GM19372 (cell line): ENCODE results near the gene TMEM31.
A peak's percentile ranks its signal among the peaks of the same experiment; 100 is the strongest.

ENCODE experiments used
- ATAC-seq: cut with Tn5 transposase; IDR thresholded peaks from one replicate; pipeline ENCODE4 v1.9.1; 2021; ENCODE audit warnings: mild to moderate bottlenecking, low read depth, moderate library complexity; ENCODE audit not compliant: unreplicated experiment

Gene TMEM31, protein sequence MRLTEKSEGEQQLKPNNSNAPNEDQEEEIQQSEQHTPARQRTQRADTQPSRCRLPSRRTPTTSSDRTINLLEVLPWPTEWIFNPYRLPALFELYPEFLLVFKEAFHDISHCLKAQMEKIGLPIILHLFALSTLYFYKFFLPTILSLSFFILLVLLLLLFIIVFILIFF

DNA sequence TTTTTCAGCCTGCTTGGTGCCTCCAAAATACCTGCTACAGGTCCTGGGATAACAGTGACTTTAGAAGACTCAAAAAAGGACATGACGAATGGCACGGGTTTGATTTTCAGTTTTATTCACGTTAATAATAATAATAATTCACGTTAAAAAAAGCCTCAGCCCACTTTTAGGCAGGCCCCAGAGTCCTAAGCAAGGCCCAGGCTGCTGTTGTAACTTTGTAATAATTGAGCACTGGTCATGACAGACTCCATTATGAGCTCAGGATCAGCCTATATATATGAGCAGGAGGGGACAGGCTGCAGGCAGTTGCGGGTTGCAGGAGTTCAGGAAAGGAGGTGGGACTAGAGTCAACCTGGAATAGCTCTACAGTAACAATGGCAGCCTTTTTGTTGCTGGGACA is at the start of gene TMEM31:
TSS of gene TMEM31 (plus strand) at position 301 of the 400 bp plus-strand sequence. CDS start 1,350 bp downstream, outside the sequence.
- ATAC-seq = no peak

DNA sequence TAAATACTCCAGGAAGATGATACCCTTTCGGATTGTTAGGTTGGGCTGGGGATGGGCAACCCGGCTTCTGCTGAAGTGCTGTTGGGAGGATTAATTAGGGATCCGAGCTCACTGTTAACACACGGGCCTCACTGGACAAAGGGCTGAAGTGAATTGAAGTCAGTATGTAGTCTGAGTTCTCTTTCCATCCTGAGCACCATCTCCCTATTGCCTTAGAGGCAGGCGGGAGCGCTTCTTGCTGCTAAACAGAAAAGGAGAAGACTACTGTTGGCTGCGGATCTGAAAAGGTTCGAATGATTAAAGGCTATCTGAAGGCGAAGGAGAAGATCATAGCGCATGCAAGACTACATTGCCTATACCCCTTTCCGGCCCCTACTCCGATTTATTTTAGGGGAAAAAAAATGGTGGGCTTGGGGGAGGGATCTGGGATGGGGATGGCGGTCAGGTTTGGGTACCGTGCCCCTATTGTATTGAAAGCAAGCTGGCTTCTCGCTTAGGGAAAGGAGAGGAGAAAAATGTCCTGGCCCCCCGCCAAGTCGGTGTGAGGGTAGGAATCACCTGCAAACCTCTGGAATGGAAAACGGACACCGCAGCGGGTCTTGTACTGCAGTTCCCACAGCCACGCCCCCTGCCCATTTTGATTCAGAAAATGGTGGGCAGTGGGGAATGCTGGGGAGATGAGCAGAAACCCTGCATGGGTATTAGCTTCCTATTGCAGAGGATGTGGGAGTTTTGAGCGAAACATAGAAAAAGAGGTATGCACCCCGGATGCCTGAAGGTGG is 46.5 kb upstream of the TMEM31 start:
- ATAC-seq = no peak

DNA sequence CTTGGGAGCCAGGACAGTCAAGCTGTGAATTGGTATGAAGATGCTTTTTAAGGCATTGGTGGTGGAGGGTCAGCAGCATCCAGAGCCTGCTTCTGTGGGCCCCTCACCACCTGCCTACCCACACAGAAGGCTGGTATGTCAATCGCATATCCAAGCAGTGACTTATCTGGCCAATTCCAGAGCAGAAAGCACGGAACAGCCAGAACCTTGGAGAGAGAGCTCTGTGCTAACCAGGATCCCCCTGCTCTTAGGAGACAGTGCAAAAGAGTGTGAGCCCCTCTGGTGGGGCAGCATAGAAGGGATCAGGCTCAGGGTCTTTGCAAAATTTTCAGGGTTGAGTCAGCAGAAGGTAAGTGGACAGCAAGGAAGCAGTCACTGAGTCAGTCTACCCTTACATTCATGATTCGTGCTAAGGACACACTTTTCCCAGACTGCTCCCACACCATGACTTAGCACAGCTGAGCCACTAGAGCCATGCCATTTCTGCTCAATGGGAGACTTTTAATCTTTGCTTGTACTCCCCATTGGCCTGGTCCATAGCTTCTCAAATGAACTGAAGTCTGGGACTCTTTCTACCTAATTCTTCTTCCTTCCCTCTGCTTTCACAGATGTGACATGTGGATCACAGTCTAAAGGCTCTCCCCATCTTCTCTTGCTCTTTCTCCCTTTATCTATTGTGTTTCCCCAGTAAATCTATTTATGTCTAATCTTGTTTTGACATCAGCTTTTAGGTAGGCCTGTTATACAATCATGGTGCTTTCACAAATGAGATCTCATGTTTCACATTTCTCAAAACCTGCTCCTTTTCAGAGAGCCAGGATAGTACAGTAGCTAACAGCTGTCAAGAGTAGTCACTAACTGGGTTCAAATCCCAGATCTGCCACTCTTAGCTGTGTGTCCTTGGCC is 44.3 kb upstream of the TMEM31 start:
- ATAC-seq = no peak

DNA sequence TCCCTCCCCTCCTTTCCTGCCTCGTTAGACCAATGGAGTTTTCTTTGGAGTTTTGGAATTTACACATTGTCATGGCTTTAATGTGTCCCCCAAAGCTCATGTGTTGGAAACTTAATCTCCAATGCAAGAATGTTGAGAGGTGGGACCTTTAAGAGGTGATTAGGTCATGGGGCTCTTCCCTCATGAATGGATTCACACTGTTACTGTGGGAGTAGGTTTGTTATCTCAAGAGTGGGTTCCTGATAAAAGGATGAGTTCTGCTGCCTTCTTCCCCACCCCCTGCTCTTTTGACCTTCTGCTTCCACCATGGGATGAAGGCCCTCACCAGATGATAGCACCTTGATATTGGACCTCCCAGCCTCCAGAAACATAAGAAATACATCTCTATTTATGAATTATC is 41.0 kb upstream of the TMEM31 start:
- ATAC-seq = no peak

DNA sequence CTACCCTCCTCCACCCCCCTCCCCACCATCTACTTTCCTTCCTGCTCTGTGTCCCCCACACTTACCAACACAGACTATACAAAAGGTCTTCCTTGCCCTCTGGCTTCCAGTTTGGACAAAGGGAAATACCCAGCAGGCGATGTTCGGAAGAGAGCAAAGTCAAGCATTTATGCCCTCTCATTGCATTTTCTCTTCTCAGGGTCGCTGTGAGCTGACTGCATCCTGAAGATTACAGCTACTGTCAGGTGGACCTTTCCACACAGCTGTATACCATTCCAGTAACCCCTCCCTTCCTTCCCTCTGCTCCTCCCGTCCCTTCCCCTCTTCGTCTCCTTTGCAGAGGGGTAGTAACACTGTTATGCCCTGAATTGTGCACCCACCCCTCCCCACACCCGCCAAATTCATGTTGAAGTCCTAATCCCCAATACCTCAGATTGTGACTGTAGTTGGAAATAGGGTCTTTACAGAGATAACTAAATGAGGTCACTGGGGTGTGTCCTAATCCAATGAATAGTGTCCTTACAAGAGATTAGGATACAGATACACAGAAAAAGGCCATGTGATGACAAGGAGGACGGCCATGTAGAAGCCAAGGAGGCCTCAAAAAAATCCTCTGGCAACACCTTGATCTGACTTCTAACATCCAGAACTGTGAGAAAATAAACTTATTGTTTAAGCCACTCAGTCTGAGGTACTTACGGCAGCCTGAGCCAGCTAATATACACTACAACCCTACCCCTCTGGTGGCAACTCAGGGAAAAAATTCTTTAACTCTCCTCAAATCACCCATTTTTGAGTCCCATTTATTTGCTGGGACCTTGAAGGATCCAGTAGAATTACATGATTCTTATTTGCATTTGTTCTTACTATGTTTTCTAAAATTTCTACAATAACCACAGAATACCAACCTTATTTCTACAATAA is 35.9 kb upstream of the TMEM31 start:
- ATAC-seq = no peak

DNA sequence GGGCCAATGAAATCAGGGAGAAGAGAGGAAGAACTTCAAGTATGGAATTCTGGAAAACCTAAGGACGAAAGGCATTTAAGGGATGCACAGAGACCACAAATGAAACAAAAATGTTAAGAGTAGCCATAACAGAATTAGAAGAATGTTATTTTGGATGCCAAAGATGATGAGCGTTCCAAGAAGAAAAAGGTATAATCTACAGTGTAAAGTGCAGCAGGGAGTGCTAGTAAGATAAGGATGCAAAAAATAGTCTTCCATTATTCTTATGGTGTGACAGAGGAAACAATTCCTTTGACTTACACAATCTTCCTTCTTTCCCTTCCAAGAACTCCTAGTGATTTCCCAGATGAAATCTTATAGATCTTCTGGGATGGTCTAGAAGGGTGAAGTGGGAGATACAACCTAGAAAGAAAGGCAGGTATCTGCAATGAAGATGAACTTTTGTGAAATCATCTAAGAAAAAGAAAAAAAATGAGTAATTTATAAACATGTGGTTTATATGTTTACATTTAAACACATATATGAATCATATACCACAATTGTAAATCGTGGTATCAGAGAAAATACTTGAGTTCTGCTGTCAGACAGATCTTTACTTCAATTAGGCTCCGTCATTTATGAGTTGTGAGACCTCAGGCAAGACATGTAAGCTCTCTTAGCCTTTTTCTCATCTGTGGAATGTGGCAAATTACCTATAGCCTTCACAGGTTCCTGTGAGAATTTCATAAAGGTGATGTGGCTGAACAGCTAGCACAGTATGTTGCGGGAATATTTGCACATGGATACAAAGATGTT is 32.3 kb upstream of the TMEM31 start:
- no peak for ATAC-seq

DNA sequence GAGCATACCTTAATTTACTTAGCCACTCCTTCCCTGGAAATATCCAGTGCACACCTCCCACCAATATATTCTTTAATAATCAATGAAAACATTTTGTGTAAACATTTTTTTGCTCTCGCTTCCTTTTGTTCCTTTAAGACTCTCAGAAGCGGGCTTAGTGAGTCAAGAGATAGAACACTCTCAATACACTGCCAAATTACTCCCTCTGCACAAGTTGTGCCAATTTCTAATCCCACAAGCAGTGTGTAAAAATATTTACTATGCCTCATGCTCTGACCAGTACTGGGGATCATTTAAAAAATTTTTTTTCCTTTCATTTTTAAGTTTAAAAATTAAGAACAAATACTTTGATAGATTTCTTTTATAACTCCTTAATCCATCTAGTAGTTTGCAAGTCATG is 29.3 kb upstream of the TMEM31 start:
- ATAC-seq = no peak

DNA sequence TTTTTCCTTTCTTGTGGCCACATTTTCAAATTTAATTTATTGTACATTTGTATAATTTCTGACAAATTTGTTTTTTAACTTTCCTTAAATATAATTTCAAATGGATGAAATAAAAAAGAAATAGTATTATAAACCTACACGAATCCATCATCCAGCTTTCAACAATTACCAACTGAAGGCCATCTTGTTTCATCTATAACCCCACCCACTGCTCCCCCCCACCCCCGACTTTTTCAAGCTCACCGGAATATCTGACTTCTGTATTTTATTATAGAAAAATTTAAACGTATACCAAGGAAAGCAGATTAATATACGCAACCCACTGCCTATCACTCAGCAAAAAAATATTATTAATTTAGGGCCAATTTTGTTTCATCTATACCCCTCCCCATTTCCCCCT is 25.3 kb upstream of the TMEM31 start:
- no peak for ATAC-seq

DNA sequence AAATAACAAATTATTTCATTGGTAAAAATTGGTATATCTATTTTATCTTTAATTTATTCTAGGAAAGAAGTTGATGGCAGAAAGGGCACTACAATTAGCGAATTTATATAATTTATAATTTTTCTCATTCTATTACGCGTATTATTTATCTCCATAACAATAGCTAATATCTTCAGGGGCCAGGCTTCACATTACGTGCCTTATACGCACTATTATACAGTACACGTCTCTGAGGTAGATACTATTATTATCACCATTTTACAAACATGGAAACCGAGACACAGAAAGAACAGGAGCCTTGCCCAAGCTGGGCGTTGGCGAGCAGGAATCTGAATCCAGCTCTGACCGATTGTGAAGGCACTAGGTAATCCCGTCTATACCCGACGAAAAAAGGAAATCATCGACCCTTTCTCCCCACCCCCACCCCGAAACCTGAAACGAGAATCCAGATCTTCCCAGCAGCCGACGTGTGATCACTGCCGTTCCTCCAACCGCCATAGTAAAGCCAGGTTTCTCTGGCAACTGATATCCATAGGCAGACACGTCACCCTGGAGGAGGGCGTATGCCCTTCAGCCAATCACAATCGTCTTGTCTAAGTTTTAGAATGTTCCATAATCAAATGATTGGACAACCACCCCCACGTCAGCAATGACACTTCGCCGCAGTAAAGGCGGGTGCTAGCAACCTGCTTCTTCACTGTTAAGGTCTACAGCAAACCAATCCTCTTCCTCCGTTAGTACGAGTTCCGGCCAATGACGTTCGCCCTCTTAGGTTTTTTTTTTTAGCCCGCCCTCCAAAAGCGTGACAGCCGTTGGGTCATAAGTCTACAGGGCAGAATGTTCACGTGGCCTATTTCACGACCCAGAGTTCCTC is 24.3 kb upstream of the TMEM31 start, which contains the start of gene MORF4L2:
TSS of gene MORF4L2 (minus strand) at position 501 of the 874 bp plus-strand sequence. CDS start 9,672 bp downstream, outside the sequence.
- peak; percentile 83 for ATAC-seq

DNA sequence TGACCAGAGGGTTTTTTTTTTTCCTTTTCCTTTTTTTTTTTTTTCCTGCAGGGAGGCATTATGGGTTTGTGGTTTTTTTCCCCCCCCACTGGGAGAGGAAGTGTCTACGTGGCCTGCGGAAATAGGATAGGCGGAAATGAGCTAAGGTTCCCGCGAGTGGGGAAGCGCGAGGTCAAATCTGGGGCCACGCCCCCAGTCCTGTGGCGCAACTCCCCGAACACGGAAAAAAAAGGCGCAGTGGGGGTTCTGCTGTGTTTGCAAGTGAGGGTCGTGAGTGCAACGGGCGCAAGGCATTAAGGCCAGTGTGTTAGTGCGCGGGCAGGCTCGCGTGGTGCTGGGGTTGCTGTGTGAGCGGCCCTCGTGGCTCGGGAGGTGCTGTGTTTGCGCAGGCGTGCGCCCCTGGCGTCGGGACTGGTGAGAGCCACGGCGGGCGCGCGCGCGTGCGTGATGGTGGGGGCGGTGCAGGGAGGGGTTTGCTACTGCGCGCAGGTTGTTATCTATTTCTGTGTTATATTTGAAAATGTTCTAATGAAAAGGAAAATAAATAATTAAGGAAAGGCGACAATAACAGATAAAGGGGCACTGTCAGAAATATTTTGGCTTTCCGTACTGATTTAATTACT is 23.5 kb upstream of the TMEM31 start:
- ATAC-seq = peak; percentile 53

DNA sequence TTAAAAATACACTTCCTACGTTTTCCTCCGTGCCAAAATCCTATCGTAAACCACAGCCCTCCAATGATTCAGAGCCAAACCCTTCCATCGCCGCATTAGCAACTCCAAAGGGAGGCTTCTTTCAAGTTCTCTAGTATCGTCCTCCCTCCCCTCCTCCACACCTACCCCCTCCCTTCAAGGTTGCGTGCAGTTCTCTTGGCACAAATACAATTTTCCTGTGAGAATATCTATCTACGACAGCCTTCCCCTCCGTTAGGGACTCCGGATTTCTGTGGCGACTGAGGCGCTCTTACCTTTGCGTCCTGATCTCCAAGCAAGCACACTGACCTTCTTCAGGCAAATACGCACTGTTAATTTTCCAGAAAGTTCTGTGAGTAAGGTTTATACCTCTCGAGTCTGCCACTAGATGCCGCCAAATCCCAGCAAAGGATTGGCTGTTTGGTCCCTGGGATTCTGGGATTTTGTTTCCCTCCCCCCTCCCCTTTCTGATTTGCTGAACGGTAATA is 23.0 kb upstream of the TMEM31 start:
- ATAC-seq = no peak

DNA sequence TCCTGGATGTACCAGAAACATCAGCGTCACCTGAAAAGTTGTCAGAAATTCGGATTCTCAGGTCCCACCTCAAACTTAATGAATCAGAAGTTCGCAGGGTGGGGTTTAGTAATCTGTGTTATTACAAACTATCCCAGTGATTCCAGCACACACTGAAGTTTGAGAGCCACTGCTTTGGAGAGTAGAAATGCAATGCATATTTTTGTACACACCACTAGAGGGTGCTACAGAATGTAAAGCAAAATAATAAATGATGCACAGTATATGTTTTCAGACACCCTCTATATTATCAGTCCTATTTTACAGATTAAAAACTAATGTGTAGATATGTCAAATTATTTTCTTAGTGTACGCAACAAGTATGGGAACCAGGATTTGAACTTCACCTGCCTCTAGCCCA is 21.8 kb upstream of the TMEM31 start:
- no peak for ATAC-seq

DNA sequence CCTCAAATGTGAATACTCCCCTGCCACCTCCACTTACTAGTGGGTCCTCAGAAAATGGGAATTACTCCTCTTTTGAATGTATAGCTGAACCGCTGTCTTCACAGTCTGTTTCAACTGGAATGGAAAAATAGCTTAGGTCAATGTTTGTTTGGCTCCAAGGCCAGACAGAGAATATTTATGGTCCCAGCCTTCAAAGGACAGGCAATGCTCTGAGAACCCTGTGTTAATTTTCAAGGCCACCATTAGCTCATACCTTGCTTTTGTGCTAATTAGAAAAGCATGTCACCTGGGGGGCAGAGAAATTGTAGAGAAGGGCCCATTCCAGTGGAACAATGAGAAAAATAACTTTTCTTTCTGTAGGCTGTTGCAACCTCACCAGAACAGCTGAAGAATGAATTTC is 19.6 kb upstream of the TMEM31 start:
- no peak for ATAC-seq

DNA sequence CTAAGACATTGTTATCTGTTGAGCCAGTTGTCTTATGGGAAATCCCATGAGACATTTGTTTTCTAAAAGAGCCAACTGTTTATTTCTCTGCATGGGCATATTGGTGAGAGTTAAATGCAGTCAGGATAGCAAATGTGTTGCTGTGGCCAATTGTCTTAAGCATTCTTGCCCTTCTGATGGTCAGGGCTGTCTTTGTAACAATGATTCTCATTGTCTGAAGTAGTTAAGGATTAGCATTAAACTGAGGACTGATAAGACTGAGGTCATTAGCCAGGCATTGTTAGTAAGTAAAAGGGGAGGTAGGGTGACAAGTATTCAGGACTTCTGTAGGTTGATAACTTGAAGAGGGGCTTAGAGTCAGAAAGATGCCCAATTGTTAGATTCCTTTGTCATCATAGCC is 13.0 kb upstream of the TMEM31 start:
- ATAC-seq = no peak

DNA sequence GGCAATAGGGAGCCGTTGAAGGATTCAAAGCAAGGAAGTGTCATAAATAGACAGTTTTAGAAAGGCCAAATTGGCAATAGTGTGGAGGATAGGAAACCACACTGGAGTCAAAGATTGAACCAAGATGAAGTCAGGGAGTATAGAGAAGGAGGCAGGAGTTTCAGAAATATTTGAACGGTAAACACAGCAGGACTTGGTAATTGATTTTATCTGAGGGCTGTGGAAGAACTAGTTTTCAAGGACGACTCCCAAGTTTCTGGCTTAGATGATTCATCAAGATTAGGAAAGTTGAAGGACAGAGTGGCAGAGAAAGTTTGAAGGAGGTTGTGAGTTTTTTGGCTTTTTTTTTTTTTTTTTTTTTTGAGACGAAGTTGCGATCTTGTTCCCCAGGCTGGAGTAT is 11.5 kb upstream of the TMEM31 start:
- ATAC-seq = no peak

DNA sequence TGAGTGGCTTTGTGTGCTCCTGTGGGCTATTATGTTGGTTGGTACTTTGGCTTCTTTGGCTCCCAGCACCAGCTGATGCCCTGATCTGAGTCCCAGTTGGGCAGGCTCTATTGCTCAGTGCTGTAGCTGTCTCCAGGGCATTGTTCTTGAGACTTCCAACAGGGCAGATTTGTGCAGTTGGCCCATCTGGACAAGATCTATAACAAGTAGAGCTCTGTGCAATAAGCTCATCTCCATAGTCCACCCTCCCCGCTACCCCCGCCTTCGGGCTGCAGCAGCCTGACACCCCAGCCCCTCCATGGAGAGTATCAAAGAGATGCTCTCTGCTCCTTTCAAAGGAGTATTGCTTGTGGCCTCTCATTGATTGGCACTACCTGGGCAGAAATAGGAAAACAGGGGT is 5.8 kb upstream of the TMEM31 start:
- no peak for ATAC-seq

DNA sequence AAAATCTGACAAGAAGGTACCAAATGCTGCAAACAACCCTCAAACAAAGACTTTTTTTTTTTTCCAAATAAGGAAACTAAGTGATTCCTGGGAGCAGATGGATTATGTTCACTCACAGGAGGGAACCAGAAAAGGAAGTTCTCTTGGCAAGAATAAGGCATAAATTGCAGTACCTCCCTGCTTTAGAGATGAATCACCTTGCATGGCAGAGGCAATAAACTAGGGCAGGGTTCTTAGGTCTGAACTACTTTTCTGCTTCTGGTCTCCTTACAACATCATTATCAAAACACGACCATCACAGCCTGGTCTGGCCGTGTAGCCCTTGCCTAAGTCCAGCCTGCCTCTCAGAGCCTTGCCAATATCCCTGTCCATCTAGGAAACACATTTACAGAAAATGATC is 6.3 kb downstream of the TMEM31 start:
- ATAC-seq = no peak

DNA sequence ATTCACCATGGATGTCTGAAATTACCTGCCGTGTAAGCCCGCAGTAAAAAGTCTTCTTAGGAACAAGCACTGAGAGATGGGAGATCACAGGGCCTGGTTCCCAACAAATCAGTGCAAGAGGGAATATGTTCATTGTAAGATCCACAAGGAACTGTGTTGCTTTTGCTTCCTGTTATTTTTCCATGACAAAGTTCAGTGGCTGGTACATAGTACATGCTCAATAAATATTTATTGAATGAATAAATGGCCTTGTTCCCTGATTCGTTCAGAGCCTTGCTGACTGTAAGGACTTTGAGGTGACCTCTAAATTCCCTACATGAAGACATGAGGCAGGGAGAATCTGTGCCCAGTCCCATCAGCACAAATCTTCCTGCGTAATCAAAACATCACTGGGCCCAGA is 7.4 kb downstream of the TMEM31 start:
- ATAC-seq = no peak
